NT2/D1 (cell line): Measurements from ENCODE around the gene CDK5.

ENCODE experiments used
- YY1 ChIP-seq: IDR thresholded peaks from 2 replicates; pipeline ENCODE4 v1.6.1; 2011; ENCODE audit not compliant: insufficient read length, insufficient read depth
- ZNF274 ChIP-seq: IDR thresholded peaks from 2 replicates; pipeline ENCODE4 v1.6.1; 2011; ENCODE audit warnings: mild to moderate bottlenecking, low read depth, low read length

- TF ChIP-seq YY1, result no peak
- no peak for TF ChIP-seq ZNF274
Observed at GRCh38 chr7:151087245-151088018, 29.7 kb upstream of the CDK5 start.
